Large intestine (tissue), 3 donors: ENCODE results near the gene NPAS1. TPM values are rescaled to one million over a fixed set of nuclear protein-coding genes. Genes with fewer than 3 reads are reported as not detected.
"Not testable (repeated sequence)": the region's sequence is repeated elsewhere in the genome, so short reads cannot be mapped to it uniquely, and the experiment has no call there.

ENCODE experiments used
- DNase-seq, 2 donors: peaks; one replicate each; pipeline versions ENCODE4 v3.0.0 to v3.0.0-alpha.2; 2013
- H3K27ac ChIP-seq: one replicate; pipeline ENCODE4 v1.5.1; 2013; ENCODE audit warnings: low read length
- H3K27me3 ChIP-seq: 2 replicates; pipeline ENCODE4 v1.6.1; 2013; ENCODE audit warnings: low read length; ENCODE audit not compliant: control insufficient read depth, insufficient read depth
- H3K36me3 ChIP-seq: 2 replicates; pipeline ENCODE4 v1.6.1; 2013; ENCODE audit warnings: low read length; ENCODE audit not compliant: control insufficient read depth, insufficient read depth
- H3K4me1 ChIP-seq: one replicate; pipeline ENCODE4 v1.6.1; 2013; ENCODE audit warnings: low read length; ENCODE audit not compliant: control insufficient read depth, insufficient read depth
- H3K4me3 ChIP-seq: one replicate; pipeline ENCODE4 v1.5.1; 2013; ENCODE audit warnings: low read length
- H3K9me3 ChIP-seq: one replicate; pipeline ENCODE4 v1.6.1; 2013; ENCODE audit warnings: mild to moderate bottlenecking, low read depth, low read length, moderate library complexity; ENCODE audit not compliant: control insufficient read depth
- WGBS: methylation state at CpG from one replicate; pipeline ENCODE4 v1.1.5; 2013; ENCODE audit warnings: low lambda C conversion rate; ENCODE audit not compliant: insufficient coverage; 5-methylcytosine and 5-hydroxymethylcytosine counted together
- polyA plus RNA-seq: library from polyadenylated mRNA; unstranded; fragments of 120-200 nt; gene quantifications from one replicate; pipeline ENCODE4 v1.2.1, GENCODE V29; 2013

NPAS1 gene
- polyA plus RNA-seq, 1 donor: 0.49 TPM

DNA sequence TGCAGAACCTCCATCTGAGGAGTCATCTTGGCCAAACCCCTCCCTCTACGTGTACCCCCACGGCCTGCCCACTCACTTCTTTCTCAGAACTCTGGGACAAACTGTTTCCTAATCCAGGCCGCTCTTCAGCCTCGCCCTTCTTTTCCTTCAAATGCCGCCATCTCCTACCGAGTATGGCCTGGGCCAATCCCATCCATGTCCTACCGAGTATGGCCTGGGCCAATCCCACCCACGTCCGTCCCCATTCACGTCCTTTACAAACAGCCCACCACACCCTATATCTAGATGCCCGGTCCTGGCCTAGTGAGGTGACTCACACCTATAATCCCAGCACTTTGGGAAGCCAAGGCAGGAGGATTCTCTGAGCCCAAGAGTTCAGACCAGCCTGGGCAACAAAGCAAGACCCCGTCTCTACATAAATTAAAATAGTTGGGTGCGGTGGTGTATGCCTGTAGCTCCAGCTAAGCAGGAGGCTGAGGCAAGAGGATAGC is 27.7 kb downstream of the NPAS1 start:
- no peak for DNase-seq
- Histone ChIP-seq H3K27me3 (no peaks in the 10 kb centered on the region), H3K27ac (peak overlapping the region; percentile 43), H3K9me3 (no peaks in the 10 kb centered on the region), H3K4me1 (no peaks in the 10 kb centered on the region), H3K4me3 (peak overlapping the region; percentile 75), H3K36me3 (peaks cover 2% of the 10 kb centered on the region)
- 100% methylated on average over 1 of the region's 13 CpGs for WGBS

- peaks cover 2% of the 10 kb centered on the region for H3K36me3 ChIP-seq
- H3K27ac ChIP-seq: peak overlapping the region; percentile 43
- no peaks in the 10 kb centered on the region for H3K4me1 ChIP-seq
- no peaks in the 10 kb centered on the region for H3K27me3 ChIP-seq
- WGBS: 7% methylated on average over 3 of the region's 42 CpGs
- DNase-seq: peak; percentile 66 to 74
- H3K9me3 ChIP-seq: no peaks in the 10 kb centered on the region
- H3K4me3 ChIP-seq: peak overlapping the region; percentile 75
These were observed 28.2 kb downstream of the NPAS1 start for GRCh38 chr19:47047763-47048405.

DNA sequence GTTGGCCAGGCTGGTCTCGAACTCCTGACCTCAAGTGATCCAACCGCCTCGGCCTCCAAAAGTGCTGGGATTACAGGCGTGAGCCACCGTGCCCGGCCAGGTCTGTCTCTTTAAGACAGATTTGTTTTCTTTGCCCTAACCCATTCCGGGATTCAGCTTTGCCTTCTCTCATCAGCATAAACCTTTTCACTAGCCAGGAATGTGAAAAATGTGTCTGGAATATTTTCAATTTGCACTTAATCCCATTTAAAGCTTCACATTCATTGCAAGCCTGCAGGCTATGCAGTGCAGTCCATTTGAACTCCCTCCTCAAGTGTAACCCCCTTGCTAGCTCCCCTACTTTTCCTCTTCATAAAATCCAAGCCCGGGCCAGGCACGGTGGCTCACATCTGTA is 29.7 kb downstream of the NPAS1 start:
- Histone ChIP-seq H3K27ac (no peak overlapping the region), H3K36me3 (peaks cover 2% of the 10 kb centered on the region), H3K9me3 (no peaks in the 10 kb centered on the region), H3K4me1 (no peaks in the 10 kb centered on the region), H3K27me3 (no peaks in the 10 kb centered on the region), H3K4me3 (no peak overlapping the region)
- DNase-seq: no peak
- WGBS: 60% methylated on average over 1 of the region's 9 CpGs

DNA sequence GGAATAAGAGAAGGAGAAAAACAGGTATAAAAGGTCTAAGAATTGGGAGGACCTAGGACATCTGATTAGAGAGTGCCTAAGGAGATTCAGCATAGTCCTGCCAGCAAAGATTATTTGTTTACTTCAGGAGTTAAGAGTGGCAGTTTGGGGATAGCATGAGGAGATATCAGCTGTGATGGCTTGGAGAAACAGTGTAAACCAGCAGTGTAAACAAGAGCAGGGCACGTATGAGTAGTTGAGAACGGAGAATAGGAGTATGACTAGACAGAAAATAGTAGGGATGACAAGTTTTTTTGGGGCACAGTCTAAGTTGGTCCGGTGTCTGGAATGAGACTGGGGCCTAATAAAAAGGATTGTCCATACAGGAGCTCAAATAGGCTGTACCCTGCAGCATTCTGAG is 30.9 kb downstream of the NPAS1 start:
- H3K4me3 ChIP-seq, H3K4me1 ChIP-seq: not testable (repeated sequence)
- WGBS: no CpG with 5 or more reads among the region's 3 CpGs

DNA sequence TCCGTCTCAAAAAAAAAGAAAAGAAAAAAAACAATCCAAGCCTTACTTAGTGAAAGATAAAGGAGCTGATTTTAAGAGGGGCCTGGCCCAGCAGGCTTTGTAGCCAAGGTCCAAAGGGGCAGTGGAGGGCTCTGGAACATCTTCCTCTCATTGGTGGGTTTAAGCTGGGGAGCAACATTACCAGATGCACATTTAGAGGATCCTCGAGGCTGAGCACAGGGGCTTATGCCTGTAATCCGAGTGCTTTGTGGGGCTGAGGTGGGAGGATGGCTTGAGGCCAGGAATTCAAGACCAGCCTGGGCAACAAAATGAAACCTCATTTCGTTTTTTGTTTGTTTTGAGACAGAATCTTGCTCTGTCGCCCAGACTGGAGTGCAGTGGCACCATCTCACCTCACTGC is 36.8 kb downstream of the NPAS1 start:
- WGBS: 60% methylated on average over 2 of the region's 5 CpGs
- Histone ChIP-seq H3K27me3 (no peaks in the 10 kb centered on the region), H3K9me3 (no peaks in the 10 kb centered on the region), H3K4me3 (no peak overlapping the region), H3K36me3 (no peaks in the 10 kb centered on the region), H3K27ac (no peak overlapping the region), H3K4me1 (peaks cover 19% of the 10 kb centered on the region)
- DNase-seq: no peak

More for the DNA sequence above, 30.9 kb downstream of the NPAS1 start:
- not testable (repeated sequence) for DNase-seq, H3K27me3 ChIP-seq, H3K36me3 ChIP-seq, H3K27ac ChIP-seq, H3K9me3 ChIP-seq

DNA sequence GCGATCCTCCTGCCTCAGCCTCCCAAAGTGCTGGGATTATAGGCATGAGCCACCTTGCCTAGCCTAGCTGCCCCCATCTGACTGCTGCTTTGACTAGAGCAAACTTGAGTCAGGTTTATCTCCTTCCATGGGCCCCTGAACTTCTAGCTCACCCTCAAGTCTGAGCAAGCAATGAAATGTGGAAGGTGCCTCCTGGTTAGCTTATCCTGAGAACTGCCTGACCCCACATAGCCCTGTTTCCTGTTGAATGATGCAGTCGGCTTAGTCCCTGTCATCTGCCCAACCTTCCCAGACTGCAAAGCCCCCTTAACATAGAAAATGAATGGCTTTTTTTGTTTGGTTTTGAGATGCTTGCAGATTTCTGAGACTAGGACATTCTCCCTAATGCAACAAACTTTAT is 37.7 kb downstream of the NPAS1 start:
- 100% methylated on average over 1 of the region's 2 CpGs for WGBS
- Histone ChIP-seq H3K9me3 (no peaks in the 10 kb centered on the region), H3K4me1 (peaks cover 19% of the 10 kb centered on the region), H3K4me3 (no peak overlapping the region), H3K27ac (no peak overlapping the region), H3K36me3 (no peaks in the 10 kb centered on the region), H3K27me3 (no peaks in the 10 kb centered on the region)
- DNase-seq: peak; percentile 31 to 41

- Histone ChIP-seq H3K36me3 (no peaks in the 10 kb centered on the region), H3K4me1 (peaks cover 19% of the 10 kb centered on the region), H3K27me3 (no peaks in the 10 kb centered on the region), H3K9me3 (no peaks in the 10 kb centered on the region), H3K27ac (peak overlapping the region; percentile 29), H3K4me3 (no peak overlapping the region)
- DNase-seq: peak; percentile 24 to 37
- WGBS: no CpG with 5 or more reads among the region's 11 CpGs
These were observed 39.0 kb downstream of the NPAS1 start for GRCh38 chr19:47058621-47059022.

- no peaks in the 10 kb centered on the region for H3K27me3 ChIP-seq
- peaks cover 41% of the 10 kb centered on the region for H3K36me3 ChIP-seq
- H3K4me3 ChIP-seq: no peak overlapping the region
- H3K9me3 ChIP-seq: no peaks in the 10 kb centered on the region
- peaks cover under 1% of the 10 kb centered on the region for H3K4me1 ChIP-seq
- no peak overlapping the region for H3K27ac ChIP-seq
- WGBS: 80% methylated on average over 1 of the region's 6 CpGs
- no peak for DNase-seq
These were observed 44.2 kb downstream of the NPAS1 start for GRCh38 chr19:47063874-47064273.

DNA sequence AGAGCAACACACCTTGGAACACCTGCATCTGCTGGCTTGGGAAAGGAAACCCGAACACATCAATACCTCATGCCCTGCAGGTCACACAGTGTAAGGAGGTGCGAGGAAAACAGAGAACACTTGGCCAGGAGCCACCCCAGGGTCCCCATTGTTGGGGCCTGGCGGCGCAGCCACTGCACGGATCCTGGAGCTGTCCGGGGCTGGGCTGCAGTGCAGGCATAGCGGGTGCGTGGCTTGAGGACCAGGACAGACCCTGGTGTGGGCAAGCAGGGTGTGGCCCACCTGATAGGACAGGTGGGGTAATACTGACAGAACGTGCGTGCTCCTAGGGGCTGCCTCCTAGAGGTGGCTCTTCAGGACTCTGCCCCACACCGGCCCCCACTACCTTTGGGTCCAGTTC is 45.6 kb downstream of the NPAS1 start:
- DNase-seq: no peak
- Histone ChIP-seq H3K4me1 (no peaks in the 10 kb centered on the region), H3K9me3 (no peaks in the 10 kb centered on the region), H3K27ac (no peak overlapping the region), H3K4me3 (no peak overlapping the region), H3K36me3 (peaks cover 54% of the 10 kb centered on the region), H3K27me3 (no peaks in the 10 kb centered on the region)
- no CpG with 5 or more reads among the region's 11 CpGs for WGBS

DNA sequence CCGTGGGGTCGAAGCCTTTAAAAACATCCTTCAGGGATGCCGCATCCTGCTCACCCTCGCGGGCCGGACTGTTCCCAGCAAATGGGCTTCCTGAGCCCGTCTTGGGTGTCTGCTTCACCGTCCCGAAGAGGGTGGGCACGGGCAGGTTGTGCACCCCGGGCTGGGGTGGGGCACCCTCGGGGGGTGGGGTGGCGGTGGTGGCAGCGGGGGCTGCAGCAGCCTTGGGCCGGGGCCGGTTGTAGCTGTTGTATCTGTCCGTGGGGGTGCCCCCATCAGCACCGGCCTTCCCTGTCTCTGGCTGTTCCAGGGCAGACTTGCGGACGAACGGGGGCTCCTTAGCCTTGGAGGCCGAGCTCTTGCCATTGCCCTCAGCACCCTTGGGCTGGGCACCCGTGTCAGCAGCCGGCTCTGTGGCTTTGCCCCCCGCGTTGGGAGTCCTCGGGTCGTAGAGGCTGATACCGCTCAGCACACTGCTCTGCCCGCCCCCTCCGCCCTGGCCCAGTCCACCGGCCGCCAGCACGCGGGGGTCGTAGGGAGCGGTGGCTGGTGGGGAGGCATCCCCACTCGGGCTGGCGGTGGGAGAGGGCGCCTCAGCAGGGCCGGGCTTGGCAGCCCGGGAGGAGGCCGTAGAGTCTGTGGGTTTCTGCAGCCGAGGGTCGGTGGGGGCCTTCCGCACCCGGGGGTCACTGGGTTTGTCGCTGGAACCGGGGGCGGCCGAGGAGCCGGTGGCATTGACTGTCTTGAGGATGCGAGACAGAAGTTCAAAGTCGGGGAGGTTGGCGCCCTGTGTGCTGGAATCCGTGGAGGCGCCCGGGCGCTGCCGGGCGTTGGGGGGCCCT is 47.0 kb downstream of the NPAS1 start:
- H3K4me3 ChIP-seq: no peak overlapping the region
- WGBS: no CpG with 5 or more reads among the region's 61 CpGs
- H3K9me3 ChIP-seq: no peaks in the 10 kb centered on the region
- H3K27ac ChIP-seq: no peak overlapping the region
- H3K36me3 ChIP-seq: peaks cover 68% of the 10 kb centered on the region
- no peaks in the 10 kb centered on the region for H3K27me3 ChIP-seq
- no peak for DNase-seq
- H3K4me1 ChIP-seq: no peaks in the 10 kb centered on the region
